ENCODE data around the gene LRMDA. TPM values are rescaled to one million over a fixed set of nuclear protein-coding genes. Genes with fewer than 3 reads are reported as not detected.

LRMDA gene
- total and polyA plus RNA-seq, 10 of the 15 experiments (the other 5 are each of a cell fraction or from before 2014, with no cell fraction given): 0.07 to 0.54 (median 0.29) TPM; not detected in 4

- no peak for TF ChIP-seq IRF3 (IDR thresholded peaks at IDR 0.05)
- no peak for TF ChIP-seq SUPT20H (IDR thresholded peaks at IDR 0.05; ENCODE audit: borderline replicate concordance, control insufficient read depth, low read depth, low read length)
- TF ChIP-seq GATAD2B (conservative IDR thresholded peaks at IDR 0.05; ENCODE audit: low read depth): no peak
- TF ChIP-seq BCLAF1 (IDR thresholded peaks at IDR 0.05): no peak
- no peak for TF ChIP-seq ATF7 (IDR thresholded peaks at IDR 0.05; ENCODE audit: low read depth)
- TF ChIP-seq, protein P1, sequence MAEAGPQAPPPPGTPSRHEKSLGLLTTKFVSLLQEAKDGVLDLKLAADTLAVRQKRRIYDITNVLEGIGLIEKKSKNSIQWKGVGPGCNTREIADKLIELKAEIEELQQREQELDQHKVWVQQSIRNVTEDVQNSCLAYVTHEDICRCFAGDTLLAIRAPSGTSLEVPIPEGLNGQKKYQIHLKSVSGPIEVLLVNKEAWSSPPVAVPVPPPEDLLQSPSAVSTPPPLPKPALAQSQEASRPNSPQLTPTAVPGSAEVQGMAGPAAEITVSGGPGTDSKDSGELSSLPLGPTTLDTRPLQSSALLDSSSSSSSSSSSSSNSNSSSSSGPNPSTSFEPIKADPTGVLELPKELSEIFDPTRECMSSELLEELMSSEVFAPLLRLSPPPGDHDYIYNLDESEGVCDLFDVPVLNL (IDR thresholded peaks at IDR 0.05; ENCODE audit: low read depth, low read length): no peak
- TF ChIP-seq GABPA (IDR thresholded peaks at IDR 0.05; ENCODE audit: low read depth): no peak
These were observed 528.5 kb downstream of the LRMDA start (continued) for GRCh38 chr10:75959912-75960311.

Measured in GM12878 (cell line).